Motor neuron (in vitro differentiated cells): Measurements from ENCODE around the gene LCNL1. TPM values are rescaled to one million over a fixed set of nuclear protein-coding genes. Genes with fewer than 3 reads are reported as not detected.

Source experiments
- total RNA-seq, 8 experiments: library from RNA; unstranded; fragments of 300-600 nt; gene quantifications; 2 replicates each; pipeline versions ENCODE4 v1.2.3 to v1.2.4, GENCODE V29; 2022

The LCNL1 gene
- total RNA-seq, 8 experiments from 2014 or later, result 0.11 to 1.3 (median 0.73) TPM

Other genes starting within 250 kb of the LCNL1 start
- 1 to 10 TPM in 1 of 8 experiments, under 1 TPM in 7; 0.05 to 1.7 (median 0.38) TPM for gene LCN10, start 240.1 kb upstream of the LCNL1 start, total RNA-seq
- under 1 TPM in 2 of 8 experiments, not detected in 6; 0.41 to 0.76 TPM for gene LCN6, start 234.5 kb upstream of the LCNL1 start, total RNA-seq
- gene LCN8, start 224.8 kb upstream of the LCNL1 start, total RNA-seq, result under 1 TPM in 4 of 8 experiments, not detected in 4; 0.08 to 0.43 (median 0.22) TPM
- gene LCN15, start 218.5 kb upstream of the LCNL1 start, total RNA-seq, result under 1 TPM in 5 of 8 experiments, not detected in 3; 0.21 to 0.43 (median 0.23) TPM
- 10 to 100 TPM; 21.7 to 92.7 (median 39.5) TPM for gene TMEM141, start 191.6 kb upstream of the LCNL1 start, total RNA-seq
- gene CCDC183, start 186.7 kb upstream of the LCNL1 start, total RNA-seq, result 1 to 10 TPM in 7 of 8 experiments, under 1 TPM in 1; 0.61 to 3.3 (median 2.5) TPM
- gene RABL6, start 175.0 kb upstream of the LCNL1 start, total RNA-seq, result 10 to 100 TPM; 33.8 to 83.5 (median 39.5) TPM
- 1 to 10 TPM; 1.2 to 5.5 (median 2.6) TPM for gene AJM1, start 140.5 kb upstream of the LCNL1 start, total RNA-seq
- 100 to 1,000 TPM; 134 to 366 (median 259) TPM for gene PHPT1, start 133.6 kb upstream of the LCNL1 start, total RNA-seq
- gene MAMDC4, start 130.6 kb upstream of the LCNL1 start, total RNA-seq, result 10 to 100 TPM in 1 of 8 experiments, 1 to 10 TPM in 7; 1.5 to 10.3 (median 4.7) TPM
- 100 to 1,000 TPM; 506 to 905 (median 719) TPM for gene EDF1, start 116.7 kb upstream of the LCNL1 start, total RNA-seq
- gene TRAF2, start 96.5 kb upstream of the LCNL1 start, total RNA-seq, result 10 to 100 TPM in 4 of 8 experiments, 1 to 10 TPM in 4; 6.8 to 18.4 (median 10.0) TPM
- gene FBXW5, start 38.3 kb upstream of the LCNL1 start, total RNA-seq, result 100 to 1,000 TPM in 1 of 8 experiments, 10 to 100 TPM in 7; 34.1 to 115 (median 45.3) TPM
- gene C8G, start 37.8 kb upstream of the LCNL1 start, total RNA-seq, result 1 to 10 TPM in 5 of 8 experiments, under 1 TPM in 1, not detected in 2; 0.71 to 2.7 (median 1.4) TPM
- 1 to 10 TPM in 5 of 8 experiments, under 1 TPM in 3; 0.38 to 4.3 (median 1.2) TPM for gene LCN12, start 30.7 kb upstream of the LCNL1 start, total RNA-seq
- gene PTGDS, start 5.5 kb upstream of the LCNL1 start, total RNA-seq, result 100 to 1,000 TPM in 2 of 8 experiments, 10 to 100 TPM in 2, 1 to 10 TPM in 4; 1.2 to 273 (median 12.3) TPM
- gene PAXX, start 9.4 kb downstream of the LCNL1 start, total RNA-seq, result 10 to 100 TPM; 23.4 to 38.4 (median 27.5) TPM
- 1 to 10 TPM in 1 of 8 experiments, under 1 TPM in 3, not detected in 4; 0.29 to 8.3 (median 0.47) TPM for gene CLIC3, start 13.6 kb downstream of the LCNL1 start, total RNA-seq
- 10 to 100 TPM in 7 of 8 experiments, 1 to 10 TPM in 1; 8.1 to 27.9 (median 18.0) TPM for gene ABCA2, start 45.2 kb downstream of the LCNL1 start, total RNA-seq
- gene FUT7, start 49.1 kb downstream of the LCNL1 start, total RNA-seq, result 1 to 10 TPM in 1 of 8 experiments, under 1 TPM in 6, not detected in 1; 0.08 to 1.0 (median 0.25) TPM
- 10 to 100 TPM; 19.0 to 61.7 (median 30.5) TPM for gene NPDC1, start 63.2 kb downstream of the LCNL1 start, total RNA-seq
- gene ENTPD2, start 71.1 kb downstream of the LCNL1 start, total RNA-seq, result 1 to 10 TPM in 1 of 8 experiments, under 1 TPM in 7; 0.13 to 1.3 (median 0.34) TPM
- 10 to 100 TPM in 2 of 8 experiments, 1 to 10 TPM in 4, under 1 TPM in 2; 0.31 to 12.5 (median 6.4) TPM for gene SAPCD2, start 87.6 kb downstream of the LCNL1 start, total RNA-seq
- 1 to 10 TPM in 6 of 8 experiments, under 1 TPM in 2; 0.63 to 8.9 (median 4.5) TPM for gene UAP1L1, start 94.5 kb downstream of the LCNL1 start, total RNA-seq
- gene MAN1B1, start 104.0 kb downstream of the LCNL1 start, total RNA-seq, result 10 to 100 TPM; 28.6 to 89.3 (median 50.3) TPM
- 100 to 1,000 TPM in 3 of 8 experiments, 10 to 100 TPM in 5; 14.2 to 233 (median 56.1) TPM for gene DPP7, start 131.7 kb downstream of the LCNL1 start, total RNA-seq
- 1 to 10 TPM in 4 of 8 experiments, under 1 TPM in 4; 0.20 to 6.0 (median 1.2) TPM for gene GRIN1, start 156.2 kb downstream of the LCNL1 start, total RNA-seq
- gene LRRC26, start 187.1 kb downstream of the LCNL1 start, total RNA-seq, result under 1 TPM in 3 of 8 experiments, not detected in 5; 0.17 to 1.00 (median 0.43) TPM
- not detected for gene TMEM210, start 189.1 kb downstream of the LCNL1 start, total RNA-seq
- gene ANAPC2, start 205.6 kb downstream of the LCNL1 start, total RNA-seq, result 10 to 100 TPM; 11.9 to 43.3 (median 20.0) TPM
- 10 to 100 TPM; 28.2 to 50.7 (median 44.5) TPM for gene SSNA1, start 205.7 kb downstream of the LCNL1 start, total RNA-seq
- gene TPRN, start 217.7 kb downstream of the LCNL1 start, total RNA-seq, result 10 to 100 TPM in 4 of 8 experiments, 1 to 10 TPM in 4; 5.9 to 79.6 (median 10.6) TPM
- gene TMEM203, start 222.7 kb downstream of the LCNL1 start, total RNA-seq, result 10 to 100 TPM; 20.0 to 31.7 (median 26.4) TPM
- gene NDOR1, start 222.7 kb downstream of the LCNL1 start, total RNA-seq, result 10 to 100 TPM in 2 of 8 experiments, 1 to 10 TPM in 6; 5.1 to 25.3 (median 8.6) TPM
- 1 to 10 TPM in 7 of 8 experiments, under 1 TPM in 1; 0.41 to 7.0 (median 3.0) TPM for gene RNF208, start 239.2 kb downstream of the LCNL1 start, total RNA-seq
- gene CYSRT1, start 242.2 kb downstream of the LCNL1 start, total RNA-seq, result 1 to 10 TPM; 1.2 to 4.7 (median 1.3) TPM
- gene RNF224, start 244.5 kb downstream of the LCNL1 start, total RNA-seq, result 1 to 10 TPM in 1 of 8 experiments, under 1 TPM in 7; 0.23 to 1.1 (median 0.46) TPM
- under 1 TPM in 6 of 8 experiments, not detected in 2; 0.11 to 0.49 (median 0.20) TPM for gene SLC34A3, start 247.9 kb downstream of the LCNL1 start, total RNA-seq